GM23338 (cell line): Measurements from ENCODE around the gene SNAPC3. TPM values are rescaled to one million over a fixed set of nuclear protein-coding genes. Genes with fewer than 3 reads are reported as not detected.

Experiments used
- ATAC-seq: fragments of 200-7000 bp; cut with Tn5 transposase; 3 replicates; pipeline ENCODE4 v1.9.1; 2020
- DNase-seq: peaks from one replicate; pipeline ENCODE4 v3.0.0-alpha.2; 2015; ENCODE audit warnings: low spot score
- H2AFZ ChIP-seq: fragments of 200-600 bp; sonication (generic); 2 replicates; pipeline ENCODE4 v1.8.0; 2016; ENCODE audit warnings: antibody characterized with exemption, mild to moderate bottlenecking, moderate library complexity
- H3F3A ChIP-seq: fragments of 200-600 bp; sonication (generic); replicated peaks from 2 replicates; pipeline ENCODE4 v1.8.0; 2017; ENCODE audit warnings: antibody characterized with exemption, mixed run types, low read depth
- H3K27ac ChIP-seq: fragments of 200-600 bp; sonication (generic); 2 replicates; pipeline ENCODE4 v1.6.1; 2016; ENCODE audit warnings: low read depth
- H3K27me3 ChIP-seq: fragments of 200-600 bp; sonication (generic); 2 replicates; pipeline ENCODE4 v1.8.0; 2016; ENCODE audit warnings: mild to moderate bottlenecking, mixed run types, moderate library complexity; ENCODE audit not compliant: insufficient read depth
- H3K36me3 ChIP-seq: fragments of 200-600 bp; sonication (generic); 2 replicates; pipeline ENCODE4 v1.8.0; 2016; ENCODE audit warnings: mild to moderate bottlenecking; ENCODE audit not compliant: insufficient read depth
- H3K4me1 ChIP-seq: fragments of 200-600 bp; sonication (generic); 2 replicates; pipeline ENCODE4 v1.8.0; 2016; ENCODE audit warnings: mild to moderate bottlenecking, moderate library complexity; ENCODE audit not compliant: insufficient read depth
- H3K4me2 ChIP-seq: fragments of 200-600 bp; sonication (generic); 2 replicates; pipeline ENCODE4 v1.7.1; 2017; ENCODE audit warnings: mixed run types
- H3K4me3 ChIP-seq: fragments of 200-600 bp; sonication (generic); 2 replicates; pipeline ENCODE4 v1.6.1; 2016; ENCODE audit warnings: mixed run types
- H3K79me2 ChIP-seq: fragments of 200-600 bp; sonication (generic); replicated peaks from 2 replicates; pipeline ENCODE4 v1.8.0; 2017; ENCODE audit warnings: mild to moderate bottlenecking; ENCODE audit not compliant: insufficient read depth
- H3K9me2 ChIP-seq: fragments of 200-600 bp; sonication (generic); 2 replicates; pipeline ENCODE4 v1.8.0; 2017; ENCODE audit not compliant: insufficient read depth
- H4K20me1 ChIP-seq: fragments of 200-600 bp; sonication (generic); replicated peaks from 2 replicates; pipeline ENCODE4 v1.8.0; 2017; ENCODE audit warnings: mild to moderate bottlenecking; ENCODE audit not compliant: insufficient read depth
- H3K27ac Mint-ChIP-seq: 2 replicates; pipeline ENCODE4 v1.8.0; 2020; ENCODE audit warnings: inconsistent platforms, mild to moderate bottlenecking, moderate library complexity, mixed read lengths
- H3K27me3 Mint-ChIP-seq: 3 replicates; pipeline ENCODE4 v1.8.0; 2022; ENCODE audit warnings: low read depth, mild to moderate bottlenecking, moderate library complexity, mixed read lengths, inconsistent platforms; ENCODE audit not compliant: insufficient read depth, poor library complexity
- H3K36me3 Mint-ChIP-seq: 3 replicates; pipeline ENCODE4 v1.8.0; 2021; ENCODE audit warnings: low read depth, mild to moderate bottlenecking, inconsistent platforms, moderate library complexity, mixed read lengths
- H3K4me1 Mint-ChIP-seq: 3 replicates; pipeline ENCODE4 v1.8.0; 2020; ENCODE audit warnings: mild to moderate bottlenecking, inconsistent platforms, mixed read lengths
- H3K4me3 Mint-ChIP-seq: 3 replicates; pipeline ENCODE4 v1.8.0; 2021; ENCODE audit warnings: moderate library complexity, mild to moderate bottlenecking, inconsistent platforms, mixed read lengths
- H3K9me3 Mint-ChIP-seq: 3 replicates; pipeline ENCODE4 v1.8.0; 2020; ENCODE audit warnings: moderate library complexity, mild to moderate bottlenecking, inconsistent platforms, mixed read lengths
- CREB1 ChIP-seq: fragments of 250-450 bp; sonication (Bioruptor Pico); IDR thresholded peaks from 2 replicates; pipeline ENCODE4 v1.5.0; 2020; ENCODE audit warnings: low read depth, mild to moderate bottlenecking, moderate library complexity
- CTCF ChIP-seq, 2 experiments: fragments of 200-600 bp in 1 of 2; sonication (generic) in 1 of 2; conservative IDR thresholded peaks; 2 replicates each; pipeline versions ENCODE4 v1.5.1 to v1.6.1; 2016 to 2017; ENCODE audit warnings: antibody characterized with exemption in 2 of 2, low read depth in 2 of 2, mild to moderate bottlenecking in 2 of 2, moderate library complexity in 1 of 2
- ETS1 ChIP-seq: IDR thresholded peaks from 2 replicates; pipeline ENCODE4 v1.6.1; 2016; ENCODE audit warnings: antibody characterized with exemption
- EZH2phosphoT487 ChIP-seq: fragments of 200-600 bp; sonication (generic); IDR thresholded peaks from one replicate; pipeline ENCODE4 v1.8.1; 2018; ENCODE audit warnings: antibody characterized with exemption; ENCODE audit not compliant: unreplicated experiment
- JUNB ChIP-seq: IDR thresholded peaks from one replicate; pipeline ENCODE4 v1.6.1; 2016; ENCODE audit warnings: antibody characterized with exemption; ENCODE audit not compliant: unreplicated experiment
- POLR2AphosphoS5 ChIP-seq: IDR thresholded peaks from 2 replicates; pipeline ENCODE4 v1.6.1; 2016; ENCODE audit warnings: antibody characterized with exemption, low read depth
- ZNF114 ChIP-seq: fragments of 250-450 bp; sonication (Bioruptor Pico); IDR thresholded peaks from 2 replicates; pipeline ENCODE4 v1.5.0; 2020; ENCODE audit warnings: mild to moderate bottlenecking, moderate library complexity
- ZNF462 ChIP-seq: fragments of 250-450 bp; sonication (Bioruptor Pico); IDR thresholded peaks from 2 replicates; pipeline ENCODE4 v1.5.0; 2020; ENCODE audit warnings: mild to moderate bottlenecking, moderate library complexity
- polyA plus RNA-seq: library from polyadenylated mRNA; unstranded; fragments of >200 nt; fragmentation: Nextera tagmentation; extraction: Ambion mirVana; gene quantifications from 2 replicates; pipeline ENCODE4 v1.2.1, GENCODE V29; 2016
- total RNA-seq: library from RNA; depleted of rRNA; stranded (reverse); fragments of >200 nt; shearing (Covaris generic); gene quantifications from 2 replicates; pipeline ENCODE4 v1.2.3, GENCODE V29; 2014

The SNAPC3 gene
- total and polyA plus RNA-seq, 2 experiments from 2014 or later, result 20.9 to 35.2 TPM

GRCh38 chr9:15416880-15417279 lies 5.8 kb upstream of the SNAPC3 start:
- DNase-seq, result peak; percentile 76
- Mint-ChIP-seq H3K9me3 (no peaks in the 10 kb centered on the region), H3K27me3 (peaks cover 3% of the 10 kb centered on the region), H3K4me3 (no peak overlapping the region), H3K36me3 (no peaks in the 10 kb centered on the region), H3K27ac (0 out of 2 replicates have a peak overlapping the region, but pooled peaks have one; percentile 5), H3K4me1 (peaks cover 13% of the 10 kb centered on the region)
- peak; percentile 87 for ATAC-seq
- Histone ChIP-seq H3K4me2 (no peak overlapping the region), H3K79me2 (no peaks in the 10 kb centered on the region), H2AFZ (0 out of 2 replicates have a peak overlapping the region, but pooled peaks have one; percentile 23), H3F3A (no peaks in the 10 kb centered on the region), H3K9me2 (peaks cover 11% of the 10 kb centered on the region; the same call in 1 of the 2 replicates), H3K27ac (no peak overlapping the region), H3K27me3 (no peaks in the 10 kb centered on the region), H3K4me1 (0 out of 2 replicates have a peak, but pooled peaks cover 6% of the 10 kb centered on the region), H3K36me3 (no peaks in the 10 kb centered on the region), H3K4me3 (no peak overlapping the region), H4K20me1 (no peaks in the 10 kb centered on the region)
- TF ChIP-seq ZNF462 (CRISPR knock-in tag), result no peak
- peak; percentile 72 to 83 for TF ChIP-seq CTCF (conservative IDR thresholded peaks at IDR 0.05; ENCODE audit: low read depth in 2 of 2)

GRCh38 chr9:15417626-15418025 lies 5.0 kb upstream of the SNAPC3 start:
- H3K27me3 Mint-ChIP-seq, result peaks cover 3% of the 10 kb centered on the region
- DNase-seq, result peak; percentile 46
- TF ChIP-seq POLR2AphosphoS5 (no peak), EZH2phosphoT487 (no peak), ZNF114 (CRISPR knock-in tag) (no peak), CTCF (conservative IDR thresholded peaks at IDR 0.05; ENCODE audit: low read depth in 2 of 2) (no peak), CREB1 (CRISPR knock-in tag) (no peak), JUNB (no peak), ETS1 (no peak)

More at GRCh38 chr9:15417626-15418025, 5.0 kb upstream of the SNAPC3 start:
- no peak overlapping the region for H3K4me3 Mint-ChIP-seq
- H3K4me2 ChIP-seq, result 0 out of 2 replicates have a peak overlapping the region, but pooled peaks have one; percentile 59
- ATAC-seq, result no peak
- H3K4me3 ChIP-seq, result no peak overlapping the region
- H3K9me3 Mint-ChIP-seq, result no peaks in the 10 kb centered on the region
- no peaks in the 10 kb centered on the region for H3K36me3 ChIP-seq
- H3K4me1 ChIP-seq, result 0 out of 2 replicates have a peak, but pooled peaks cover 10% of the 10 kb centered on the region
- no peak overlapping the region for H3K27ac ChIP-seq
- H3K27me3 ChIP-seq, result no peaks in the 10 kb centered on the region
- peaks cover 18% of the 10 kb centered on the region for H3K4me1 Mint-ChIP-seq
- H4K20me1 ChIP-seq, result no peaks in the 10 kb centered on the region
- H3K36me3 Mint-ChIP-seq, result no peaks in the 10 kb centered on the region
- peak overlapping the region; percentile 86; the same call in 1 of the 2 replicates for H2AFZ ChIP-seq
- 0 out of 2 replicates have a peak, but pooled peaks cover 3% of the 10 kb centered on the region for H3F3A ChIP-seq
- H3K9me2 ChIP-seq, result peaks cover 11% of the 10 kb centered on the region; the same call in 1 of the 2 replicates
- H3K79me2 ChIP-seq, result no peaks in the 10 kb centered on the region
- H3K27ac Mint-ChIP-seq, result peak overlapping the region; percentile 78; the same call in 1 of the 2 replicates
